Testis (tissue), 3 donors: ENCODE results near the gene DLG2. TPM values are rescaled to one million over a fixed set of nuclear protein-coding genes. Genes with fewer than 3 reads are reported as not detected.

Experiments used
- DNase-seq: peaks from one replicate; pipeline ENCODE4 v3.0.0-alpha.2; 2019
- H3K27ac ChIP-seq, 2 donors: fragments of 200-600 bp; sonication (generic); one replicate each; pipeline ENCODE4 v1.5.1; 2019
- H3K27me3 ChIP-seq: fragments of 200-600 bp; sonication (generic); one replicate; pipeline ENCODE4 v1.5.1; 2019
- H3K36me3 ChIP-seq: fragments of 200-600 bp; sonication (generic); one replicate; pipeline ENCODE4 v1.5.1; 2017; ENCODE audit warnings: low read depth; ENCODE audit errors: missing control alignments
- H3K4me1 ChIP-seq: fragments of 200-600 bp; sonication (generic); one replicate; pipeline ENCODE4 v1.5.1; 2019
- H3K4me3 ChIP-seq, 2 donors: fragments of 200-600 bp; sonication (generic); one replicate each; pipeline ENCODE4 v1.5.1; 2017 to 2019
- H3K9me3 ChIP-seq: fragments of 200-600 bp; sonication (generic); one replicate; pipeline ENCODE4 v1.5.1; 2017
- CTCF ChIP-seq, 3 experiments: fragments of 450-650 bp in 2 of 3; fragments of 200-600 bp in 1 of 3; sonication (generic) in 1 of 3; IDR thresholded peaks; one replicate each; pipeline ENCODE4 v1.5.1; 2016 to 2019; ENCODE audit warnings: antibody characterized with exemption in 3 of 3, mild to moderate bottlenecking in 2 of 3, moderate library complexity in 1 of 3
- POLR2A ChIP-seq: fragments of 450-650 bp; IDR thresholded peaks from one replicate; pipeline ENCODE4 v1.6.1; 2017; ENCODE audit warnings: antibody characterized with exemption, mild to moderate bottlenecking, moderate library complexity
- WGBS, 2 donors: methylation state at CpG; one replicate each; pipeline ENCODE4 v1.1.5; 2018; 5-methylcytosine and 5-hydroxymethylcytosine counted together
- intact Hi-C: fragments of 100-400 bp; cut with DNase I; formaldehyde crosslinking; loops from one replicate; pipeline ENCODE4 v1.15.1; 2023; ENCODE audit warnings: low total_unique reads
- polyA plus RNA-seq: library from polyadenylated mRNA; stranded (reverse); fragments of 350-450 nt; fragmentation: Illumina TruSeq; extraction: RNeasy Lipid Tissue Mini Kit (QIAGEN cat#74804); gene quantifications from one replicate; pipeline ENCODE4 v1.2.3, GENCODE V29; 2014; ENCODE audit warnings: low read depth, low replicate concordance; ENCODE audit not compliant: insufficient read depth
- total RNA-seq, 2 donors: library from RNA; depleted of rRNA; stranded (reverse); fragments of >200 nt; gene quantifications; one replicate each; pipeline ENCODE4 v1.2.3, GENCODE V29; 2016

The DLG2 gene
- total and polyA plus RNA-seq, 3 donors from 2014 or later, result 13.8 to 23.0 (median 14.1) TPM

- no peaks in the 10 kb centered on the region for H3K36me3 ChIP-seq
- H3K27me3 ChIP-seq, result no peaks in the 10 kb centered on the region
- no peak overlapping the region for H3K27ac ChIP-seq
- intact Hi-C loops, result no loop called here
- H3K4me1 ChIP-seq, result no peaks in the 10 kb centered on the region
- TF ChIP-seq POLR2A (no peak), CTCF (IDR thresholded peaks at IDR 0.05) (no peak)
- H3K4me3 ChIP-seq, result no peak overlapping the region
- no peaks in the 10 kb centered on the region for H3K9me3 ChIP-seq
- DNase-seq, result no peak
These were observed 984.6 kb downstream of the DLG2 start for GRCh38 chr11:84642500-84642899.

- no peaks in the 10 kb centered on the region for H3K27me3 ChIP-seq
- intact Hi-C loops, result no loop called here
- 79 to 81% methylated on average over 2 of the region's 2 CpGs for WGBS, 2 donors
- H3K36me3 ChIP-seq, result no peaks in the 10 kb centered on the region
- no peaks in the 10 kb centered on the region for H3K4me1 ChIP-seq
- no peak for DNase-seq
- no peak overlapping the region for H3K4me3 ChIP-seq
- H3K9me3 ChIP-seq, result no peaks in the 10 kb centered on the region
- H3K27ac ChIP-seq, result no peak overlapping the region
- TF ChIP-seq CTCF (IDR thresholded peaks at IDR 0.05) (no peak), POLR2A (no peak)
These were observed 992.8 kb downstream of the DLG2 start for GRCh38 chr11:84634309-84634708.

GRCh38 chr11:84628871-84629620 is 998.1 kb downstream of the DLG2 start:
- 63 to 67% methylated on average over 4 of the region's 4 CpGs for WGBS, 2 donors
- Histone ChIP-seq H3K4me1 (no peaks in the 10 kb centered on the region), H3K4me3 (no peak overlapping the region), H3K9me3 (no peaks in the 10 kb centered on the region), H3K36me3 (no peaks in the 10 kb centered on the region), H3K27ac (no peak overlapping the region), H3K27me3 (no peaks in the 10 kb centered on the region)
- TF ChIP-seq CTCF (IDR thresholded peaks at IDR 0.05) (no peak), POLR2A (no peak)
- intact Hi-C loops, result no loop called here
- DNase-seq, result no peak

GRCh38 chr11:84626256-84626655 is 1000.9 kb downstream of the DLG2 start:
- no peaks in the 10 kb centered on the region for H3K9me3 ChIP-seq
- no peak for DNase-seq
- no peaks in the 10 kb centered on the region for H3K4me1 ChIP-seq
- no peaks in the 10 kb centered on the region for H3K36me3 ChIP-seq
- no peak overlapping the region for H3K27ac ChIP-seq
- intact Hi-C loops, result no loop called here
- TF ChIP-seq POLR2A, result no peak
- TF ChIP-seq CTCF (IDR thresholded peaks at IDR 0.05), result no peak
- H3K27me3 ChIP-seq, result no peaks in the 10 kb centered on the region
- no peak overlapping the region for H3K4me3 ChIP-seq

GRCh38 chr11:84612645-84613044 is 1014.5 kb downstream of the DLG2 start:
- no peak for DNase-seq
- Histone ChIP-seq H3K36me3 (no peaks in the 10 kb centered on the region), H3K9me3 (no peaks in the 10 kb centered on the region), H3K4me3 (no peak overlapping the region), H3K27ac (no peak overlapping the region), H3K4me1 (no peaks in the 10 kb centered on the region), H3K27me3 (no peaks in the 10 kb centered on the region)
- TF ChIP-seq CTCF (IDR thresholded peaks at IDR 0.05), result no peak
- no peak for TF ChIP-seq POLR2A
- intact Hi-C loops, result no loop called here
- WGBS, 2 donors, result 91% methylated on average over 2 of the region's 2 CpGs
